ENCODE results near the gene RPS6KB2.

The RPS6KB2 gene

GRCh38 chr11:67441098-67441563 is 12.8 kb downstream of the RPS6KB2 start:
- H3K4me1 ChIP-seq (ENCODE audit: insufficient read depth, low read length): peaks cover 4% of the 10 kb centered on the region; the same call in 1 of the 2 replicates
- 94% methylated on average over 21 of the region's 21 CpGs for WGBS
- H3K27ac ChIP-seq (ENCODE audit: low read depth, low read length): no peak overlapping the region
- H3K4me3 ChIP-seq (ENCODE audit: low read length): no peak overlapping the region
- H3K27me3 ChIP-seq (ENCODE audit: insufficient read depth, low read length): no peaks in the 10 kb centered on the region
- H3K9me3 ChIP-seq (ENCODE audit: insufficient read depth, low read depth, low read length): no peaks in the 10 kb centered on the region
- H3K36me3 ChIP-seq (ENCODE audit: insufficient read depth, low read length): peaks cover 35% of the 10 kb centered on the region
- H3K9ac ChIP-seq (ENCODE audit: low read depth, low read length): no peak overlapping the region

- peaks cover under 1% of the 10 kb centered on the region; the same call in 1 of the 2 replicates for H3K4me1 ChIP-seq (ENCODE audit: insufficient read depth, low read length)
- H3K36me3 ChIP-seq (ENCODE audit: insufficient read depth, low read length): peaks cover 35% of the 10 kb centered on the region
These were observed 13.5 kb downstream of the RPS6KB2 start for GRCh38 chr11:67441731-67442351.

DNA sequence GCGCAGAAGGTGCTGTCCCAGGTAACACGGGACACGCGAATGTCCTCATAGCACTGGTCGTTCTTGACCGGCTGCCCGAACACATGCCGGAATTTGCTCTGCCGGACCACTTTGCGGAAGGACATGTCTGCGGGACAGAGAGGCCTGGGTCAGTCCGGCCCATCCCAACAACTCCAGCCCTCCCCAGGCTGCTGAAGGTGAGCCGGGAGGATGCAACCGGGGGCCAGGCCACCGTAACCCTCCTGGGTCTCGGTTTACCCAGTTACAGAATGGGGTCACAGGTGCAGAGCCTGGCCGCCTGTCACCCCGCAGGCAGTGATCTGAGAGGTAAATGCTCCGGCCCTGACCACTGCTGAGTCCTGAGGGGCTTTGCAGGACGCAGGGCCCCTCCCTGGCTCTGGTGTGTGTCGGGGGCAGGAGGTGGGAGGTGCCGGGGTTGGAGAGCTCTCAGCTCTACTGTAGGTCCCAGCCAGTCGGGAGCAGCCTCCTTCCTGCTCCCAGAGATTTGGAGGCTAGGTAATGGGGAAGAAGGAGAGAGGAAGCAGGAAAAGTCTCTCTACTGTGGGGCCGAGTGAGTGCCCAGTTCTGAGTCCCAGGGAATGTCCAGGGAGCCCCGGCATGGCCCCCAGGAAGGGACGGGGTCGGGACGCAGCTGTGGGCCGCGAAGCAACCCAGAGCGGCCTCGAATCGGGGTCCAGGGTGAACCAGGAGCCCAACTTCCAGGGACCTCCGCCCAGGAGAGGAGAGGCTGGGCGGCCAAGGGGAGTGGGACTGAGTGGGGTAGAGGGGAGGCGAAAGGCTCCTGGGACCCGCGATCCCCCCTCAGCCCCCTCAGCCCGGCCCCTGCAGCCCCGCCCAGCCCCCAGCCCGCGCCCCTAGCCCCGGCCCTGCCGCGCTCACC is 14.5 kb downstream of the RPS6KB2 start:
- WGBS: 39% methylated on average over 43 of the region's 45 CpGs
- Histone ChIP-seq H3K27me3 (ENCODE audit: insufficient read depth, low read length) (no peaks in the 10 kb centered on the region), H3K27ac (ENCODE audit: low read depth, low read length) (peak overlapping the region; percentile 77; the same call in 1 of the 2 replicates), H3K9ac (ENCODE audit: low read depth, low read length) (peak overlapping the region; percentile 78), H3K9me3 (ENCODE audit: insufficient read depth, low read depth, low read length) (no peaks in the 10 kb centered on the region), H3K4me3 (ENCODE audit: low read length) (peak overlapping the region; percentile 86), H3K36me3 (ENCODE audit: insufficient read depth, low read length) (peaks cover 31% of the 10 kb centered on the region), H3K4me1 (ENCODE audit: insufficient read depth, low read length) (no peaks in the 10 kb centered on the region)

More at GRCh38 chr11:67441731-67442351, 13.5 kb downstream of the RPS6KB2 start:
- H3K27me3 ChIP-seq (ENCODE audit: insufficient read depth, low read length): no peaks in the 10 kb centered on the region
- no peaks in the 10 kb centered on the region for H3K9me3 ChIP-seq (ENCODE audit: insufficient read depth, low read depth, low read length)
- 94% methylated on average over 28 of the region's 28 CpGs for WGBS
- H3K4me3 ChIP-seq (ENCODE audit: low read length): no peak overlapping the region
- H3K27ac ChIP-seq (ENCODE audit: low read depth, low read length): no peak overlapping the region
- no peak overlapping the region for H3K9ac ChIP-seq (ENCODE audit: low read depth, low read length)

- Histone ChIP-seq H3K27me3 (ENCODE audit: insufficient read depth, low read length) (no peaks in the 10 kb centered on the region), H3K27ac (ENCODE audit: low read depth, low read length) (no peak overlapping the region), H3K36me3 (ENCODE audit: insufficient read depth, low read length) (peaks cover 13% of the 10 kb centered on the region), H3K9ac (ENCODE audit: low read depth, low read length) (no peak overlapping the region), H3K9me3 (ENCODE audit: insufficient read depth, low read depth, low read length) (no peaks in the 10 kb centered on the region), H3K4me1 (ENCODE audit: insufficient read depth, low read length) (no peaks in the 10 kb centered on the region), H3K4me3 (ENCODE audit: low read length) (no peak overlapping the region)
- WGBS: 82% methylated on average over 5 of the region's 5 CpGs
These were observed 17.2 kb downstream of the RPS6KB2 start for GRCh38 chr11:67445515-67445914.

DNA sequence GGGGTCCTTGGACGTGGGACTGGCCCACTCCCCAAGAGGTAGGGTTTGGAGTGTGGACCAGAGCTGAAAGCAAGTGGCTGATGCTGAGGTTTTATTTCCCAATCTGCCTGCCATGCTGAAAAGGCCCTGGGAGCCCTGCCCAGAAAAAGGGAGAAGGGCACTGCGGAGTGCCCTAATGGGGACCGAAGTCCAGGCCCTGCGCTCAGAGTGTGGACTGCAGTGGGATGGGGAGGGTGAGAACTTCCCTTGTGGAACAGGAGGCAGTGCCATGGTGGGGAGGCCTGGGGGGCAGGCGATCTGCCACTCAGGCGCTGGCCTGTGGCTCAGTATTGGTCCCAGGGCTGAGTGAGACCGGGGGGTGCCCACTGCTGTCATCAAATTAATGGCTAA is 19.9 kb downstream of the RPS6KB2 start:
- Histone ChIP-seq H3K27me3 (ENCODE audit: insufficient read depth, low read length) (no peaks in the 10 kb centered on the region), H3K4me1 (ENCODE audit: insufficient read depth, low read length) (no peaks in the 10 kb centered on the region), H3K9ac (ENCODE audit: low read depth, low read length) (no peak overlapping the region), H3K27ac (ENCODE audit: low read depth, low read length) (no peak overlapping the region), H3K36me3 (ENCODE audit: insufficient read depth, low read length) (no peaks in the 10 kb centered on the region), H3K9me3 (ENCODE audit: insufficient read depth, low read depth, low read length) (no peaks in the 10 kb centered on the region), H3K4me3 (ENCODE audit: low read length) (no peak overlapping the region)
- WGBS: 93% methylated on average over 7 of the region's 7 CpGs

DNA sequence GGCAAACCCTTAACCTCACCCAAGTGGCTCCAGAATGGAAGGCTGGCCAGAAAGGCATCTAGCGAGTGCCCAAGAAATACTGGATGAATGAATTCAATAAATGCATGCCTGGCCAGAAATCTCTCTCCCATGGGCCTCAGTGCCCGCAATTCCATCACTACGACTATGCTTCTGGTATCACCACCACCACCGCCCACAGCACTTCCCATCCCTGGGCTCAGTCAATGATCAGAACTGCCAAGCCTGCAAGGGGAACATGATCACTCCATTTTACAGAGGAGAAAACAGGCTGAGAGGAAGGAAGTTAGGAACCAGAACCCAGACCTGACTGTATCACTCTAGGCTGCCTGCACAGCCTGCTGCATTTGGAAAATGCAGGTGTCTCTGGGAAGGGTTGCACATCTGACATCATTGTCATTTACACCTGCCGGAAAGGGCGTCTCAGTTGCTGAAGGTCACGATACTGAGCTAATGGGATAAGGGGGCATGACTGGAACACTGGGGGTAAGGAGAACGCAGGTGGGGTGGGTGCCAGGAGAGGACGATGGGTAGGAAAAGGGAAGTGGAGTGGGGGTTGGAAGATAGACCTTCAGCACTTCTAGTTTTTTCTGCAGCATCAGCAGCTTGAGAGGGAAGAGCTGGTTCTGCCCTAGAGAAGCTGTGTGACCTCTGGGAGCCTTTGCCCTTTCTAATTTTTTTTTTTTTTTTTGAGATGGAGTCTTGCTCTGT is 21.0 kb downstream of the RPS6KB2 start:
- WGBS: 89% methylated on average over 9 of the region's 9 CpGs
- H3K4me1 ChIP-seq (ENCODE audit: insufficient read depth, low read length): no peaks in the 10 kb centered on the region
- H3K27me3 ChIP-seq (ENCODE audit: insufficient read depth, low read length): no peaks in the 10 kb centered on the region
- H3K36me3 ChIP-seq (ENCODE audit: insufficient read depth, low read length): no peaks in the 10 kb centered on the region
- no peak overlapping the region for H3K9ac ChIP-seq (ENCODE audit: low read depth, low read length)
- H3K27ac ChIP-seq (ENCODE audit: low read depth, low read length): no peak overlapping the region
- H3K4me3 ChIP-seq (ENCODE audit: low read length): no peak overlapping the region
- H3K9me3 ChIP-seq (ENCODE audit: insufficient read depth, low read depth, low read length): no peaks in the 10 kb centered on the region

DNA sequence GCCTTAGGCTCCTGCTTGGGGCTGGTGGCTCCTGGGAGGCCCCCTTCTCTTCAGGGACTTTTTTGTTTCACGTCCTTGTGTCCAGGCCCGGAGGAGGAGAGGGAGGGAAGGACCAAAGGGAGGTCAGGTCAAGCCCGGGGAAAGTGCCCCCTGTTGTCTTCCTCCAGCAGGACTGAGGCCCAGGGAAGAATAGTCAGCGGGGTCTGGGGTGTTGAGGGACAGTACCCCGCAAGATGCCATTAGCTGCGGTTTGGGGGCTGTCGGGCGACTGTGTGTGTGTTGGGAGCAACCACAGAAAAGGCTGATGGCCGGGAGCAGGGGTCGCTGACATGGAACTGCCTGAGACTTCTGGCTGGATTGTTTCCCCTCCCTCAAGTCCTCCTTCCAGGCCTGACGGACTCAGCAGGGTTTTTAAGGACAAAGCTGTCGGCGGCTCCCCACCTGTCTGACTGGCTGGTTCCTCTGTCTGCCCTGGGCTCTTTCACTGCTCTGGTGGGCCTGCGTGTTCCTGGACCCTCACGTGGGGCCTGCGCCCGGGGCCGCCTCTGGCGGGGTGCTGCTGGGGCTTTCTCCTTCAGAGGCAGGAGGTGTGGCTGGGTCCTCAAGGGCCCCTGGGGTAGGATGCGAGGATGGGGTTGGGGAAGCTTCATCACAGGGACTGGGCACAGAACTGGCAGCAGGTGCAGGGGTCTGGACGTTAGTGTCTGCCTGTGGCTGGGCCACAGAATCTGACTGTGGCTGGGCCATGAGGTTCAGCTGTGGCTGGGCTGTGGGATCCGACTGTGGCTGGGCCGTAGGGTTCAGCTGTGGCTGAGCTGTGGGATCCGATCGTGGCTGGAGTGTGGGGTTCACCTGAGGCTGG is 22.7 kb downstream of the RPS6KB2 start:
- H3K27ac ChIP-seq (ENCODE audit: low read depth, low read length): no peak overlapping the region
- H3K27me3 ChIP-seq (ENCODE audit: insufficient read depth, low read length): no peaks in the 10 kb centered on the region
- H3K4me1 ChIP-seq (ENCODE audit: insufficient read depth, low read length): no peaks in the 10 kb centered on the region
- no peaks in the 10 kb centered on the region for H3K9me3 ChIP-seq (ENCODE audit: insufficient read depth, low read depth, low read length)
- no peaks in the 10 kb centered on the region for H3K36me3 ChIP-seq (ENCODE audit: insufficient read depth, low read length)
- no peak overlapping the region for H3K4me3 ChIP-seq (ENCODE audit: low read length)
- WGBS: 88% methylated on average over 25 of the region's 25 CpGs
- no peak overlapping the region for H3K9ac ChIP-seq (ENCODE audit: low read depth, low read length)

DNA sequence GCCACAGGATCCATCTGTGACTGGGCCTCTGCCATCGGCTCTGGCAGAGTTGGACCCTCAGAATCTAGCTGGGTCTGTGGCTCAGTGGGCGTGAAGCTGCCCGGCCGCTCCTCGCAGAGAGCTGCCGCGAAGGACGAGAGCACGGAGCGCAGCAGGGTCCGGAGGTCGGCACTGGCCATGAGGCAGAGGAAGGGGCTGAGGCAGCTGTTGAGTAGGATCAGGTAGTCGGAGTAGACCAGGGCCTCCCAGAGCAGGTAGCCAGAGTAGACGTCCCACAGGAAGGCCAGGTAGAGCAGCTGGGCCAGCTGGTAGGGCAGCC is 23.3 kb downstream of the RPS6KB2 start:
- H3K4me3 ChIP-seq (ENCODE audit: low read length): no peak overlapping the region
- no peaks in the 10 kb centered on the region for H3K36me3 ChIP-seq (ENCODE audit: insufficient read depth, low read length)
- H3K4me1 ChIP-seq (ENCODE audit: insufficient read depth, low read length): no peaks in the 10 kb centered on the region
- 94% methylated on average over 14 of the region's 14 CpGs for WGBS
- H3K9ac ChIP-seq (ENCODE audit: low read depth, low read length): no peak overlapping the region
- H3K27me3 ChIP-seq (ENCODE audit: insufficient read depth, low read length): no peaks in the 10 kb centered on the region
- H3K9me3 ChIP-seq (ENCODE audit: insufficient read depth, low read depth, low read length): no peaks in the 10 kb centered on the region
- no peak overlapping the region for H3K27ac ChIP-seq (ENCODE audit: low read depth, low read length)

DNA sequence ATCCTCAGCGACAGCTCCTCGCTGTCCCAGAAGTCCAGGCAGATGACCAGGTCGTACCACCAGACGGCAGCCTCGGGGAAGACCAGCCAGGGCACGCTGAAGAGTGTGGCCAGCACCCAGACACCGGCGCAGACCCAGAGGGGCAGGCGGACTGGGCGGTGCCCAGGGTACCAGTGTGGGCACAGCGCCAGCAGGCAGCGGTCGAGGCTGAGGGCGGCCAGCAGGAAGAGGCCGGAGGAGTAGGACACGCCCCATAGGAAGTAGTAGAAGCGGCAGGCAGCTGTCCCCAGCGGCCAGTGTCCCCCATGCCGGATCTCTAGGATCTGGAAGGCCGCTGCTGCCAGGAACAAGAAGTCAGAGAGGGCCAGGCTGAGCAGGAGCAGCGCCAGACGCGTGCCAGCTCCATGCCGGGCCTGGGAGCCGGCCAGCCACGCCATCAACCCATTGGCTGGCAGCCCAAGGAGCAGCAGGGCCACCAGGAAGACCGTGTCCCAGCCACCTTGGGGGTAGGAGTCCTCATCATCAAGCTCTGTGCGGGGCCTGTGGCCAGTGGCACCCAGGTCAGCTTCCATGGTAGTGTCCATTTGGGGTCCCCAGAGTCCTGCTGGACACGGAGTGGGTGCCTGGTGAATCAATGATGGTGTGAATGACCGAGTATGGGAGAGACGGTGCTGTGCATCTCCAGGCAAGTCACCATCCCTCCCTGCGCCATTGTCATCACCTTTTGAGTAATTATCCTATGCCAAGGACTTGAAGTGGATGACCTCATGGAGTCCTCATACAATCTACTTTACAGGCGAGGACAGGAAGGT is 24.1 kb downstream of the RPS6KB2 start, which contains the start of gene GPR152:
TSS of gene GPR152 (minus strand) at position 589 of the 812 bp plus-strand sequence. CDS start at position 584, 5 bp downstream.
- WGBS: 93% methylated on average over 33 of the region's 33 CpGs
- Histone ChIP-seq H3K27me3 (ENCODE audit: insufficient read depth, low read length) (no peaks in the 10 kb centered on the region), H3K4me1 (ENCODE audit: insufficient read depth, low read length) (no peaks in the 10 kb centered on the region), H3K36me3 (ENCODE audit: insufficient read depth, low read length) (no peaks in the 10 kb centered on the region), H3K9me3 (ENCODE audit: insufficient read depth, low read depth, low read length) (no peaks in the 10 kb centered on the region), H3K9ac (ENCODE audit: low read depth, low read length) (no peak within 1 kb of the TSS), H3K4me3 (ENCODE audit: low read length) (no peak within 1 kb of the TSS), H3K27ac (ENCODE audit: low read depth, low read length) (no peak within 1 kb of the TSS)
